Lower leg skin (tissue), 4 donors: Measurements from ENCODE around the gene FARP1. TPM values are rescaled to one million over a fixed set of nuclear protein-coding genes. Genes with fewer than 3 reads are reported as not detected.

Experiments
- DNase-seq, 2 donors: peaks; one replicate each; pipeline ENCODE4 v3.0.0-alpha.2; 2019; ENCODE audit warnings: low spot score in 2 of 2
- H3K4me3 ChIP-seq: fragments of 200-600 bp; sonication (generic); 2 replicates; pipeline ENCODE4 v1.5.1; 2017; ENCODE audit warnings: mild to moderate bottlenecking, low read depth; ENCODE audit not compliant: poor library complexity, severe bottlenecking
- CTCF ChIP-seq, 3 donors: fragments of 450-650 bp; IDR thresholded peaks; one replicate each; pipeline ENCODE4 v1.5.1; 2016; ENCODE audit warnings: antibody characterized with exemption in 3 of 3, mild to moderate bottlenecking in 3 of 3, moderate library complexity in 2 of 3
- POLR2A ChIP-seq, 2 donors: fragments of 450-650 bp; IDR thresholded peaks; one replicate each; pipeline ENCODE4 v1.6.1; 2016 to 2017; ENCODE audit warnings: antibody characterized with exemption in 2 of 2, mild to moderate bottlenecking in 1 of 2, moderate library complexity in 1 of 2
- WGBS, 2 donors: methylation state at CpG; one replicate each; pipeline ENCODE4 v1.1.5; 2018; 5-methylcytosine and 5-hydroxymethylcytosine counted together
- intact Hi-C: fragments of 100-400 bp; cut with DNase I; formaldehyde crosslinking; loops from one replicate; pipeline ENCODE4 v1.15.0; 2023; ENCODE audit warnings: low total_unique reads
- total RNA-seq, 4 donors: library from RNA; depleted of rRNA; stranded (reverse); fragments of >200 nt; gene quantifications; one replicate each; pipeline ENCODE4 v1.1.0, GENCODE V29; 2016

FARP1 gene
- total RNA-seq, 4 donors from 2014 or later: 4.9 to 26.2 (median 13.3) TPM

GRCh38 chr13:98374750-98375149, 231.9 kb downstream of the FARP1 start:
- DNase-seq: no peak
- 70 to 88% methylated on average over 1 of the region's 1 CpG for WGBS, 2 donors
- intact Hi-C loops: no loop called here

GRCh38 chr13:98377635-98378378, 234.9 kb downstream of the FARP1 start:
- intact Hi-C loops: no loop called here

More at GRCh38 chr13:98374750-98375149, 231.9 kb downstream of the FARP1 start:
- TF ChIP-seq CTCF (IDR thresholded peaks at IDR 0.05) (no peak), POLR2A (IDR thresholded peaks at IDR 0.05) (no peak)
- no peak overlapping the region for H3K4me3 ChIP-seq

GRCh38 chr13:98384739-98385138, 241.8 kb downstream of the FARP1 start:
- 83 to 87% methylated on average over 5 of the region's 5 CpGs for WGBS, 2 donors
- TF ChIP-seq POLR2A (IDR thresholded peaks at IDR 0.05) (no peak), CTCF (IDR thresholded peaks at IDR 0.05) (no peak)
- intact Hi-C loops: no loop called here
- DNase-seq: no peak
- H3K4me3 ChIP-seq: no peak overlapping the region

More at GRCh38 chr13:98377635-98378378, 234.9 kb downstream of the FARP1 start:
- 67 to 71% methylated on average over 13 of the region's 13 CpGs for WGBS, 2 donors
- DNase-seq: no peak
- TF ChIP-seq CTCF (IDR thresholded peaks at IDR 0.05) (no peak), POLR2A (IDR thresholded peaks at IDR 0.05) (no peak)
- H3K4me3 ChIP-seq: no peak overlapping the region

GRCh38 chr13:98385606-98386005, 242.7 kb downstream of the FARP1 start:
- no peak for DNase-seq
- H3K4me3 ChIP-seq: no peak overlapping the region
- intact Hi-C loops: no loop called here
- TF ChIP-seq POLR2A (IDR thresholded peaks at IDR 0.05) (no peak), CTCF (IDR thresholded peaks at IDR 0.05) (no peak)
- 86 to 88% methylated on average over 10 of the region's 10 CpGs for WGBS, 2 donors

- intact Hi-C loops: no loop called here
- DNase-seq: no peak
- 75 to 82% methylated on average over 8 of the region's 8 CpGs for WGBS, 2 donors
- TF ChIP-seq CTCF (IDR thresholded peaks at IDR 0.05) (no peak), POLR2A (IDR thresholded peaks at IDR 0.05) (no peak)
- no peak overlapping the region for H3K4me3 ChIP-seq
Observed at GRCh38 chr13:98386637-98387036, 243.7 kb downstream of the FARP1 start.

DNA sequence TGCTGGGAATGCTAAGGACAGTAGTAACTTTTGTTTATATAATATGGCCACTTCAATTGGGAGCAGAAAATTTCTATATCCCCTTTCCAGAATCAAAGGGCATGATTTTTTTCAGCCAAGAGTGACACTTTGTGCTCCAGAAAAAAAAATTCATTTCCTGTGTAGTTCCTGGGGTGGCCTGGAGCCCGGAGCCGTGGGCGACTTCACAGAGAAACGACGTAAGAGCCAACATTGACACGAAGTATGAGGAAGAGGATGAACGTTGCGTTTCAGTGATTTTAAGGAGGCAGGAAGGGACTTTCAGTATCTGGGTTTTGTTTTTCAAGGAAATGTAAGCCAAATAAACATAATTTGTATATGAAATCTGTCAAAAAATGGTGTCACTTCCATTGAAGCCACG, 246.4 kb downstream of the FARP1 start:
- intact Hi-C loops: no loop called here
- TF ChIP-seq CTCF (IDR thresholded peaks at IDR 0.05) (no peak), POLR2A (IDR thresholded peaks at IDR 0.05) (no peak)
- no peak overlapping the region for H3K4me3 ChIP-seq
- DNase-seq: no peak
- WGBS, 2 donors: 55 to 58% methylated on average over 9 of the region's 9 CpGs
